ENCODE results near the gene MYBBP1A.

Gene MYBBP1A

DNA sequence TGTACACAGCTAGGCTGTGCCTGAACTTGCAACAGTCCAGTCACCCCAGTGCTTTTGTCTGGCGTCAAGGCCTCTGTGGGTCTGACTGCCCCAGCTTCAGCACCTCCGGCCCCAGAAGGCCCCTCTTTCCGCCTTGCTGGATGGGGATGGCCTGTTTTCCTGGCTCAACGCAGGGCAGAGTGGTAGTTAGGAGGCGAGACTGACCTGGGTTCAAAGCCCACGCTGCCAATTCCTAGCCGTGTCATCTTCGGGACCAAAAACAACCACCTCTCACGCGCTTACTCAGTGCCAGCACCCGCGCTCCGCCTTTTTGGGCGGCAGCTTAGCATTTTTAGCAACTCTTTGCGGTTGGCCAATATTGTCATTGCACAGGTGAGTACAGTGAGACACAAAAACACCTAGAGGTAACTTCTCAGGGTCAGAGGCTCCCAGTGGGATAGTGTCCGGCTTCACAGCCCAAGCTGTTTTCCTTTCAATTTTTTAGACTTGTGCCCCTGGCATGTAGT lies 4.6 kb downstream of the MYBBP1A start:
- in situ Hi-C loops (cut with MboI; ENCODE audit: low pct_unique_long_range_greater_than_20kb, low sequenced_read_pairs, unreplicated experiment) = no loop called here
- DNase-seq (ENCODE audit: low spot score) = no peak
- no peak for TF ChIP-seq CTCF (IDR thresholded peaks at IDR 0.05; ENCODE audit: extremely low read depth, insufficient read depth, missing control alignments)

DNA sequence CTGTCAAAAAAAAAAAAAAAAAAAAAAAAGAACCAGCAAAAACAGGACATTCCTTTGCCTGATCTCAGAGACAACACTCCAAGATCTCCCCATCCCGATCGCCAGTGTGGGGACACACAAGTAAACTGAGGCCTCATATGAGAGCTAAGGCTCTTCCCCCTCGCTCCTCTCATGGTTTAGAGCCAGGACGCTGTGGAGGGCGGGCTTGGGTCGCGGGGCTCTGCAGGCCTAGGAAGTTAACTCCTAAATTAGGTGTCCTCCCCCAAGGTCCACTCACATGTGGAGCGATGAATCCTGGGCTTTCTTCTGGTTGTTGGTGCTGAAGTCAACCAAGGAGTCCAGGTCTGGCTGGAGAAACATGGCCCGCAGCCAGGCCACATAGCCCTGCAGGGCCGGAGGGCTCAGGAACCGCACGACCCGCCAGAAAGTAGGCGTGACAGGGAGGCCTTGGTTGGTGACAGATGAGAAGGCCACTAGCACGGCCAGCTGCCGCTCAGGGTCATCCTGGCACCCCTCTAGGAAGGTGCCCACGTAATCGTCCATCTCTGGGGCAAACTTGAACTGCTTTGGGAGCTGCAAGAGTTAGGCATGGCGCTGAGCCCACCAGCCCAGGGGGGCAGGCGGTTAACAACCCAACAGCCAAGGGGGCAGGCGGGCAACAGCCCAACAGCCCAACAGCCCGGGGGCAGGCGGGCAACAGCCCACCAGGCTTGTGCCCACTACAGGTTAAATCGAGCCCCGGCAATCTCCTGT lies 5.2 kb downstream of the MYBBP1A start:
- no peak for TF ChIP-seq CTCF (IDR thresholded peaks at IDR 0.05; ENCODE audit: extremely low read depth, insufficient read depth, missing control alignments)
- in situ Hi-C loops (cut with MboI; ENCODE audit: low pct_unique_long_range_greater_than_20kb, low sequenced_read_pairs, unreplicated experiment) = no loop called here
- DNase-seq (ENCODE audit: low spot score) = no peak

DNA sequence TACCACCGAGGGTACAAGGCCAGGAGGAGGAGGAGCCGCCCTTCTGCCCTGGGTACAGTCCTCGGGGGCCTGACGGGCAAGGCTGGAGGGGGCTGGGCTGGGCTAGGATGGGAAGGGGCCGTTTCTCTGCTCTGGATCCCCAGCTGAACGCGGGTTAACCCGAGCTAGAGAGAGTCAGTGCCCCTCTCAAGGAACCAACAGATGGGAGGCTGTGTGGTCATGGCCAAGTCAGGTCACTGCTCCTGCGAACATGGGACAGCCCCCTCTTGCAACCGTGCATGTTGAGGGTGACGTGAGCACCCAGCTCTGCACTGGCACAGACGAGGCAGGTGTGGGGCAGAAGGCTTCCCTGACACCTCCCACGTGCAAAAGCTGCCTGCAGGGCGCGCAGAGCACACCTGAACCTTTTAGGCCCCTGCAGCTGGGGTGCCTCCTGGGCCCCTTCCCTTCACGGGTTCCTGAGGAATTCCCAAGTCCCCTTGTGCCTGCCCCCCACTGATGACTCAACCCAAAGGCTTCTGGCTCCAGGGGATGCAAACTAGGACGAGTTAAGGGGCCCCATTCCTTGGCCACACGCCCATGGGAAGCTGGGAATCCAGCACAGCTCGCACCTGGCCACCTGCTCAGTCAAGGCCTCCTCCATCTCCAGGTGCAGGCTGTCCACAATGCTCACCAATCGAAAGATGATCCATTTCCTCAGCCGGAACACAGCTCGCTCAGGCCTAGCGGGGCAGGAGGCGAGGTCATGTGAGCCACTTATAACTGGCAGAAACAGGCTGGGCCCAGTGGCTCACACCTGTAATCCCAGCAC lies 6.3 kb downstream of the MYBBP1A start:
- TF ChIP-seq CTCF (IDR thresholded peaks at IDR 0.05; ENCODE audit: extremely low read depth, insufficient read depth, missing control alignments) = no peak
- in situ Hi-C loops (cut with MboI; ENCODE audit: low pct_unique_long_range_greater_than_20kb, low sequenced_read_pairs, unreplicated experiment) = no loop called here
- DNase-seq (ENCODE audit: low spot score) = no peak

GRCh38 chr17:4548061-4548461 lies 7.1 kb downstream of the MYBBP1A start:
- in situ Hi-C loops (cut with MboI; ENCODE audit: low pct_unique_long_range_greater_than_20kb, low sequenced_read_pairs, unreplicated experiment) = no loop called here
- TF ChIP-seq CTCF (IDR thresholded peaks at IDR 0.05; ENCODE audit: extremely low read depth, insufficient read depth, missing control alignments) = no peak
- no peak for DNase-seq (ENCODE audit: low spot score)

DNA sequence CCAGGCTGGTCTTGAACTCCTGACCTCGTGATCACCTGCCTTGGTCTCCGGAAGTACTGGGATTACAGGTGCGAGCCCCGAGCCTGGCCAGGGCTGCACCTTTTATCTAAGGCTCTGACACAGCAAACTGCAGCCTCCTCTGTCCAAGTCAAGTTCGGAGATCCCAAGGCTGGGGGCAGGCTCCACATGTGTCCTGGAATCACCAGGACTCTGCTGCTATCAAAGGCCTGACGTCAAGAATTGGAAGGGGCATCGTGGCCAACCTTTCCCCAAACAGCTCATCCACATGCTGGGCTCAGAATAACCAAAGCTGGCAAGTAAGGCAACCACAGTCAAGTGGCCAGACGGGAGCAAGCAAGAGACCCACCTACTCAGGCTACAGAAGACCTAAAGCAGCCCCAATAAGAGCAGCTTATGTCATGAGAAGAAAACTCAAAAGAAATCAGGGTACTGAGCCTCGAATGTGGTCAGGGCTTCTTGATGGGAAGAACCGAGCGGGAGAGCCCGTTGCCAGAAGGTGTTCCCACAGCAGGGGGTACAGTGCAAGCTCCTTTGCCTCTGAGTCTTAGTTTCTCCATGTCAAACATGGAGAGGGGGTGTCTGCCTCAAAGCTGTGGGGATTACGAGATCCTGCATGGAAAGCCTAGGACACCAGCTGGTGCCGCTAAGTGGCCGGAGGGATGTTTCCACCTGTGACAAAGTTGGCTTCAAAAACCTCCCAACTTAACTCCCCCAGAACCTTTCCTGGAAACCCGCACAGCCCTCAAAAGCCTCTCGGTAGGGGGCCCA lies 7.9 kb downstream of the MYBBP1A start:
- no peak for DNase-seq (ENCODE audit: low spot score)
- in situ Hi-C loops (cut with MboI; ENCODE audit: low pct_unique_long_range_greater_than_20kb, low sequenced_read_pairs, unreplicated experiment) = no loop called here
- no peak for TF ChIP-seq CTCF (IDR thresholded peaks at IDR 0.05; ENCODE audit: extremely low read depth, insufficient read depth, missing control alignments)
